Measurements from ENCODE around the gene FLAD1.
A peak's percentile ranks its signal among the peaks of the same experiment; 100 is the strongest.

Gene FLAD1

DNA sequence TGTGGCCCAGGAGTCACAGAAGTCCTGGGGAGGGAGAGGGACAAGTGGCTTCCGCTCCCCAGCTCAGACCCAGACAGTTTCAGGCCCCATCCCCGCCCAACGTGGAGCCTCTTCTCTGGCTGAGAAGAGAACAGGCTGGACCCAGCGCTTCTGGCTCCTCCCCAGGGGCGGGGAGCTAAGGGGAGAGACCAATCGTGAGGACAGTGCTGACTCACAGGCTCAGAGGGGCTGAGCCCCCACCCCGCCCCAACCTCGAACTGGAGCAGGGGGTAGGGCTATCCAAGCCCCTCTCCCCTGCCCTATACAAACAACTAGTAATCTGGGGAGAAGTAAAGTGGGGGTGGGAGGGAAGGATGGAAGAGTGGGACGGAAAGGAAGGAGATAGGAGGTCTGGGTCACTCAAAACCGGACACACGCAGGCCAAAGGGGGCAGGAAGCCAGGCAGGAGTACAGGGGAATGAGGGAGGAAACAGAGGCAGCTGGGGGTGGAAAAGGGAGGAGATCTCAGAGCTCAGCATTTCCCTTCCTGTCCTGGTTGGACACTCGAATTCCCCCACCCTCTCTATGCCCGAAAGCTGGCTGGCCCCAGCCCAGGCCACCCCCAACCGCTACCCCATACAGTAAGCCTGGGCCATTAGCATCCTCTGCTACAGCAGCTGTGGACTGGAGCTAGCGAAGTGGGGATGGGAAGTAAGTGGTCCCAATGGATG lies 12.4 kb upstream of the FLAD1 start, which contains the start of gene SHC1:
TSS of gene SHC1 (minus strand) at position 117 of the 710 bp plus-strand sequence. CDS start 221 bp downstream, outside the sequence.
- TF ChIP-seq, protein P1, sequence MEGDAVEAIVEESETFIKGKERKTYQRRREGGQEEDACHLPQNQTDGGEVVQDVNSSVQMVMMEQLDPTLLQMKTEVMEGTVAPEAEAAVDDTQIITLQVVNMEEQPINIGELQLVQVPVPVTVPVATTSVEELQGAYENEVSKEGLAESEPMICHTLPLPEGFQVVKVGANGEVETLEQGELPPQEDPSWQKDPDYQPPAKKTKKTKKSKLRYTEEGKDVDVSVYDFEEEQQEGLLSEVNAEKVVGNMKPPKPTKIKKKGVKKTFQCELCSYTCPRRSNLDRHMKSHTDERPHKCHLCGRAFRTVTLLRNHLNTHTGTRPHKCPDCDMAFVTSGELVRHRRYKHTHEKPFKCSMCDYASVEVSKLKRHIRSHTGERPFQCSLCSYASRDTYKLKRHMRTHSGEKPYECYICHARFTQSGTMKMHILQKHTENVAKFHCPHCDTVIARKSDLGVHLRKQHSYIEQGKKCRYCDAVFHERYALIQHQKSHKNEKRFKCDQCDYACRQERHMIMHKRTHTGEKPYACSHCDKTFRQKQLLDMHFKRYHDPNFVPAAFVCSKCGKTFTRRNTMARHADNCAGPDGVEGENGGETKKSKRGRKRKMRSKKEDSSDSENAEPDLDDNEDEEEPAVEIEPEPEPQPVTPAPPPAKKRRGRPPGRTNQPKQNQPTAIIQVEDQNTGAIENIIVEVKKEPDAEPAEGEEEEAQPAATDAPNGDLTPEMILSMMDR (IDR thresholded peaks at IDR 0.05; ENCODE audit: poor library complexity, severe bottlenecking): no peak

DNA sequence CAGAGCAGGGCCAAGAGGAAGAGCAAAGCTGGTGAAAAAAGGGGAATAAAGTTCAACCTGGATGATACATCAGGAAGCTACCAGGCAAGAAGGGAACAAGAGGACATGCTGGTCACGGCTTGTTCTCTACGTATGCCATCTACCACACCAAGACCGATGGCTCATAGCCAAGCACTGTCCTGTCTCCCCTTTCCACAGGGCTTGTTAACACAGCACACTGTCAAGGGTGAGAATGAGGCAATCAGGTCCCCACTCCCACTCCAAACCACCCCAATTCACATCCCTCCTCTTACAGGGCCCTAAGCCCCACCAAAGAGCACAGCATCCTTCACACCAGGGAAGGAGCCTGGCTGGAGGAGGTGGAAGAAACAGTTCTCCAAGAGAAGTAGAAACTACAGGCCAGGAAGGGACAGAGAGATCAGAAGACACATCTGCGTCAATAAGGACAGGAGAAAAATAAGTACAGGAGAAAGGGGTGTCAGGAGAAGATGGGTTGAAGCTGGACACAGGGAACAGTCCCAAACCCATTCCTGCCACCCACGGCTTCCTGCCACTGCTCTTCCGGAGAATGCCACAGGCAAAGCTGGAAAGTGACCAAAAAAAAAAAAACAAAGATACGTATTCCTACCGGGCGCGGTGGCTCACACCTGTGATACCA lies 11.7 kb upstream of the FLAD1 start:
- no peaks in the 10 kb centered on the region for H3K9me3 ChIP-seq (ENCODE audit: severe bottlenecking)
- H3K27me3 ChIP-seq (ENCODE audit: insufficient read depth, poor library complexity, severe bottlenecking): no peaks in the 10 kb centered on the region
- DNase-seq (ENCODE audit: low spot score) (no peak), ATAC-seq (ENCODE audit: low read depth) (no peak; the same call in 2 of the 3 replicates)
- H3K4me1 ChIP-seq (ENCODE audit: insufficient read depth, poor library complexity, severe bottlenecking): peaks cover 33% of the 10 kb centered on the region
- peak overlapping the region; percentile 99 for H3K27ac ChIP-seq (ENCODE audit: poor library complexity, severe bottlenecking)
- TF ChIP-seq, protein P1 (IDR thresholded peaks at IDR 0.05; ENCODE audit: poor library complexity, severe bottlenecking): no peak
- H3K36me3 ChIP-seq (ENCODE audit: low read depth): peaks cover 36% of the 10 kb centered on the region
- H3K4me3 ChIP-seq (ENCODE audit: severe bottlenecking): peak overlapping the region; percentile 57

More for the DNA sequence above, 12.4 kb upstream of the FLAD1 start, which contains the start of gene SHC1:
- H3K9me3 ChIP-seq (ENCODE audit: severe bottlenecking): no peaks in the 10 kb centered on the region
- peak within 1 kb of the TSS; percentile 99 for H3K27ac ChIP-seq (ENCODE audit: poor library complexity, severe bottlenecking)
- H3K27me3 ChIP-seq (ENCODE audit: insufficient read depth, poor library complexity, severe bottlenecking): no peaks in the 10 kb centered on the region
- peak; percentile 96 for DNase-seq (ENCODE audit: low spot score)
- peaks cover 37% of the 10 kb centered on the region for H3K36me3 ChIP-seq (ENCODE audit: low read depth)
- H3K4me3 ChIP-seq (ENCODE audit: severe bottlenecking): peak within 1 kb of the TSS; percentile 57
- peak; percentile 71 for ATAC-seq (ENCODE audit: low read depth)
- H3K4me1 ChIP-seq (ENCODE audit: insufficient read depth, poor library complexity, severe bottlenecking): peaks cover 33% of the 10 kb centered on the region

DNA sequence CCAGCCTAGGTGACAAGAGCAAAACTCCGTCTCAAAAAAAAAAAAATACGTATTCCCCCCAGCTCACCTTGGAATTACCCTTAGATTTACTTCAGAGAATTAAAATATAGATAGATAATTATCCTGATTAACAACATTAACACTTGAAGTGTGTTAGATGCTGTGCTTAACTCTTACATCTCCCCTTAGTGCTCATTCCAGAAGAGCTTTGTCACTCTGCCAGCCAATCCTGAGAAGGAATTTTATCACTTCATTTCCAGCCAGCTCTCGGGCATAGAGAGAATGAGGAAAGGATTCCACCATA lies 11.0 kb upstream of the FLAD1 start:
- Histone ChIP-seq H3K4me1 (ENCODE audit: insufficient read depth, poor library complexity, severe bottlenecking) (peaks cover 33% of the 10 kb centered on the region), H3K27me3 (ENCODE audit: insufficient read depth, poor library complexity, severe bottlenecking) (no peaks in the 10 kb centered on the region), H3K9me3 (ENCODE audit: severe bottlenecking) (no peaks in the 10 kb centered on the region), H3K4me3 (ENCODE audit: severe bottlenecking) (peak overlapping the region; percentile 15), H3K27ac (ENCODE audit: poor library complexity, severe bottlenecking) (peak overlapping the region; percentile 99), H3K36me3 (ENCODE audit: low read depth) (peaks cover 35% of the 10 kb centered on the region)
- ATAC-seq (ENCODE audit: low read depth): no peak
- TF ChIP-seq, protein P1 (IDR thresholded peaks at IDR 0.05; ENCODE audit: poor library complexity, severe bottlenecking): no peak
- no peak for DNase-seq (ENCODE audit: low spot score)

DNA sequence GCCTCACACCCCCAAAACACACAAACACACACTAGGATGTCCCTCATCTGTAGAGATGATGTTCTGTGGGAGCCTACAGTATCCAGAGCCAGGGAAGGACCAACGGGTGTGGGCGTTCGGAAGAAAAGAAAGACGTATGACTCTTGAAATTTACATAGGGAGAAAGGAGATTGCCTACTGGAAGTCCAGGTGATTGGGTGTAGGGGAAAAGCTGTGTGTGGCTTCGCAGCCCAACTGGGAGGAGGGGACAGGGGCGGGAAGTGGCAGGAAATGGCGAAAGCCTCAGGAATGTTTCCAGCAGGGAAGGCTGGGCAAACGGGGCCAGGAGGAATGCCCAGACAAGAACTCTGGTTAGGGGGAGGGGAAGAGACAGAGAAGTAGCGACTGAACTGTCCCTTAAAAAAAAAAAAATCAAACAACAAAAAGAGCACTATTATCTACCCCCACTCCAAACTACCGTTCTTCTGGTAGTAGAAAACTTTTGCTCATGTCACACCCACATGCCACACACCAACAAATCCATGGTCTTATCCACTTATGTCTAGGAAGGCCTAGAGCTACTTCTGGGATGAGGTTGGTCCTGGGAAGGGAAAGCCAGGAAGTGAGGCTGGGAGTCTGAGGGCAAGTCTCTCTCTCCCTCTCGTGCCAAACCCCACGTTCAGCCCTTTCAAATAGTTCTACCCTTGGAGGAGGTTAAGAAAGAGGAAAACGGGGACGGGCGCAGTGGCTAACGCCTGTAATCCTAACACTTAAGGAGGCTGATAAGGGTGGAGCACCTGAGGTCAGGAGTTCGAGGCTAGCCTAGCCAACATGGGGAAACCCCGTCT lies 10.4 kb upstream of the FLAD1 start:
- peaks cover 27% of the 10 kb centered on the region for H3K4me1 ChIP-seq (ENCODE audit: insufficient read depth, poor library complexity, severe bottlenecking)
- peak overlapping the region; percentile 99 for H3K27ac ChIP-seq (ENCODE audit: poor library complexity, severe bottlenecking)
- peak; percentile 97 for DNase-seq (ENCODE audit: low spot score)

More for the DNA sequence above, 10.4 kb upstream of the FLAD1 start:
- H3K36me3 ChIP-seq (ENCODE audit: low read depth): peaks cover 35% of the 10 kb centered on the region
- TF ChIP-seq, protein P1 (IDR thresholded peaks at IDR 0.05; ENCODE audit: poor library complexity, severe bottlenecking): no peak
- ATAC-seq (ENCODE audit: low read depth): peak; percentile 39
- H3K27me3 ChIP-seq (ENCODE audit: insufficient read depth, poor library complexity, severe bottlenecking): no peaks in the 10 kb centered on the region
- peak overlapping the region; percentile 53 for H3K4me3 ChIP-seq (ENCODE audit: severe bottlenecking)
- no peaks in the 10 kb centered on the region for H3K9me3 ChIP-seq (ENCODE audit: severe bottlenecking)
